ENCODE data around the gene CCIN.

DNA sequence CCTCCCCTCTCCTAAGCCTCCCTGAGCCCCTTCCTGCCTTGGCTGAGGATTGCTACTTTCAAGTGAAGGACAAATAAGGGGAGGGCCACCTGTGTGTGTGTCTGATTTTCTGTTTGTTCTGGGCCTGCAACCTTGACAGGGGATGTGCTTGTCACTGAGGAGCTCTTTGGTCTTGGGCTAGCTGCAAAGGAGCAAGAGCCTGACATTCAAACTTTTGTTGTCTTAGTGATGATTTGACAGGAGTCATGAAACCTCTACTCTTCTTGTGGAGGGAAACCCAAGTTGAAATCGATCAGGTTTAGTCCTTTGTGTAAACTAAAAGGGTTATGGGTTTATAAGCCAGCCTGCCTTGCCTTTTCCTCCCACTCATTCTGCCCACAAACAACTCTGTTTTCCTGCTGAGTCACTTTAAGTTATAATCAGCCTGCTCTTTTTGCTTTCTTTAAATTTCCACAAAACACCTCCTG lies 38.4 kb downstream of the CCIN start:
- TF ChIP-seq, protein P1, sequence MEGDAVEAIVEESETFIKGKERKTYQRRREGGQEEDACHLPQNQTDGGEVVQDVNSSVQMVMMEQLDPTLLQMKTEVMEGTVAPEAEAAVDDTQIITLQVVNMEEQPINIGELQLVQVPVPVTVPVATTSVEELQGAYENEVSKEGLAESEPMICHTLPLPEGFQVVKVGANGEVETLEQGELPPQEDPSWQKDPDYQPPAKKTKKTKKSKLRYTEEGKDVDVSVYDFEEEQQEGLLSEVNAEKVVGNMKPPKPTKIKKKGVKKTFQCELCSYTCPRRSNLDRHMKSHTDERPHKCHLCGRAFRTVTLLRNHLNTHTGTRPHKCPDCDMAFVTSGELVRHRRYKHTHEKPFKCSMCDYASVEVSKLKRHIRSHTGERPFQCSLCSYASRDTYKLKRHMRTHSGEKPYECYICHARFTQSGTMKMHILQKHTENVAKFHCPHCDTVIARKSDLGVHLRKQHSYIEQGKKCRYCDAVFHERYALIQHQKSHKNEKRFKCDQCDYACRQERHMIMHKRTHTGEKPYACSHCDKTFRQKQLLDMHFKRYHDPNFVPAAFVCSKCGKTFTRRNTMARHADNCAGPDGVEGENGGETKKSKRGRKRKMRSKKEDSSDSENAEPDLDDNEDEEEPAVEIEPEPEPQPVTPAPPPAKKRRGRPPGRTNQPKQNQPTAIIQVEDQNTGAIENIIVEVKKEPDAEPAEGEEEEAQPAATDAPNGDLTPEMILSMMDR (IDR thresholded peaks at IDR 0.05): no peak
- no peak for TF ChIP-seq POLR2A (IDR thresholded peaks at IDR 0.05)
